Raji (cell line): ENCODE measurements around the gene MIB1.

Experiments used
- POLR2A ChIP-seq: IDR thresholded peaks from 2 replicates; pipeline ENCODE4 v1.6.1; 2011; ENCODE audit warnings: low read depth, low read length, control low read depth; ENCODE audit not compliant: insufficient read depth

The MIB1 gene

DNA sequence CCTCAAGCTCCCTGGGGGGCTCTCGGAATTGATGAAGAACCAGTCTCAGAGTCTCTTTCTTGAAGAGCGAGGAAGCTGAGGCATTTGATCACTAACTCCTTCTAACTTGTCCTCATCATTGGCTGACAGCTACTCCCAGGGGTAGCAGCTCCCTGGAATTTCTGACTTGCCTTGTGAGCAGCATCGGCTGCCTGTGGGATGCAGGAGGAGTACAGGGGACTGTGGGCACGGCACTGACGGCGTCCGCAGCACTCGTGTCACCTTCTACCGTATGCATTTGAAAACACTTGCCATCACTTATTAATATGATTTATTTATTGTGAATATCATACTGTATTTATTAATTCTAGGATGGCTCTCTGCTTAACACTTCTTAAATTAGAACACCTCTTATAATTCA is 175.0 kb downstream of the MIB1 start:
- TF ChIP-seq POLR2A = no peak

DNA sequence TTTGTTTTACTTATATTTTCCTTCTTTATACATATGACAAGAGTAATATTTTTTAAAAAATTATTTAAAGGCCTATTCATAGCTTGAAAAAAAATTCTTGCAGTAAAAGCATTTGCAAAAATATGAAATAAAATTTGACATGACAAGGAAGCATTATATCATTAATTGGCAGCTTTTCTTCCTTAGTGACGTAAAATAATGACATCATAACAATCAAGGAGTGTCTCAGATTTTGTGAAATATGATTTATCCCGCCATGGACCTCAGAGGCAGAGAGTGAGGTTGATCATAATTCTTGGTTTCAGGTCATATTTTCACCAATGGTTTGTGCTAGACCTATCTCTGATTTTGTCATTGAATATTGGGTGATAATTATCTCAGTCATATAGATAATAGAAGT is 176.0 kb downstream of the MIB1 start:
- TF ChIP-seq POLR2A = no peak

DNA sequence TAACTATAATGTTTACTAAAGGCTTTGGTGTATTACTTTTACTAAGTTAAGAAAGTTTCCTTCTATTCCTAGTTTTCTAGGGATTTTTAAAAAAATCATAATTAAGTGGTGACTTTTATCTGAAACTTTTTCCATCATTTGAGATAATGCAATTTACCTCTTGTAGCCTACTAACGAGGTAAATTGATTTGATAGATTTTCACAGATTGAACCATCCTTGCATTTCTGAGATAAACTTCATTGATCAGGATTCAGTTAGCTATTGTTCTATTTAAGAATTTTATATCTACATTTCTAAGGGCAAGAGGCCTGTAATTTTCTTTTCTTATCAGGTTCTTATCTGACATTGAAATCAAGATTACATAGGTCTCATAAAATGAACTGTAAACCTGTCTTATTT is 178.1 kb downstream of the MIB1 start:
- no peak for TF ChIP-seq POLR2A
